Measurements from ENCODE around the gene SLC7A5. TPM values are rescaled to one million over a fixed set of nuclear protein-coding genes. Genes with fewer than 3 reads are reported as not detected.
"Not testable (repeated sequence)": the region's sequence is repeated elsewhere in the genome, so short reads cannot be mapped to it uniquely, and the experiment has no call there.

SLC7A5 gene
- polyA plus RNA-seq, 4 donors = 3.6 to 82.2 (median 8.6) TPM

DNA sequence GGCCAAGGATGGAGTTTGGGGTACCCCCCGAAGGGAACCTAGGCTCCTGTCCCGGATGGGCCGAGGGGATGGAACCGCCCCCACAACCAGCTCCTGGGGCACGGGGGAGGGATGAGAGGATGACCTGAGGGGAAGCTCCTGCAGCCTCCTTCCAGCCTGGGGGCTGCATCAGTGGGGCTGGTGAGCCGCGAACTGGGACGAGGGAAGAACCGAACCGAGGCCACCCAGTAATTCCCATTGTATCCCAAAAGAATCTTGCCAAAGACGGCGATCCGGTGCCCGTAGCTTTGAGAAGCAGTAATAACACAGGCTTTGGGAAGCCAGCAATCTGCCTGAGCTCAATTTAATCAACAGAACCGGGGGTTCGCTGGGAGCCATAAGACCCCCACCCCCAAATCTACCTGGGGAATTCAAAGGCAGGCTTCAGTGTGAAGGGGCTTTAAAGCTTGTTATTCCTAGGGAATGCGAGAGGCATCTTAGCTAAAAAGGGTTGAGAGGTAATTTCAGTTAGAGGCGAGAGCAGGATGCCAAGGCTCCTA, 641 bp upstream of the SLC7A5 start:
- 83 to 92% (median 89%) methylated on average over 16 to 18 of the region's 18 CpGs for WGBS, 3 donors
- H3K4me3 ChIP-seq (ENCODE audit: low read depth in 1 of 3, low read length in 3 of 3); DNase-seq; H3K9me3 ChIP-seq (ENCODE audit: control insufficient read depth in 2 of 2, insufficient read depth in 1 of 2, low read depth in 1 of 2, low read length in 1 of 2); FAIRE-seq; H3K27me3 ChIP-seq (ENCODE audit: control insufficient read depth in 3 of 3, insufficient read depth in 3 of 3, low read length in 3 of 3); H3K36me3 ChIP-seq (ENCODE audit: control insufficient read depth in 3 of 3, insufficient read depth in 2 of 3, low read depth in 1 of 3, low read length in 3 of 3): not testable (repeated sequence)
- peaks cover 3 to 35% (median 6%) of the 10 kb centered on the region in 3 donors for H3K4me1 ChIP-seq (ENCODE audit: control insufficient read depth in 3 of 3, insufficient read depth in 2 of 3, low read depth in 1 of 3, low read length in 2 of 3)
- peak overlapping the region in 1 of 3 donors; percentile 94 for H3K27ac ChIP-seq (ENCODE audit: low read depth in 1 of 3, low read length in 2 of 3)

DNA sequence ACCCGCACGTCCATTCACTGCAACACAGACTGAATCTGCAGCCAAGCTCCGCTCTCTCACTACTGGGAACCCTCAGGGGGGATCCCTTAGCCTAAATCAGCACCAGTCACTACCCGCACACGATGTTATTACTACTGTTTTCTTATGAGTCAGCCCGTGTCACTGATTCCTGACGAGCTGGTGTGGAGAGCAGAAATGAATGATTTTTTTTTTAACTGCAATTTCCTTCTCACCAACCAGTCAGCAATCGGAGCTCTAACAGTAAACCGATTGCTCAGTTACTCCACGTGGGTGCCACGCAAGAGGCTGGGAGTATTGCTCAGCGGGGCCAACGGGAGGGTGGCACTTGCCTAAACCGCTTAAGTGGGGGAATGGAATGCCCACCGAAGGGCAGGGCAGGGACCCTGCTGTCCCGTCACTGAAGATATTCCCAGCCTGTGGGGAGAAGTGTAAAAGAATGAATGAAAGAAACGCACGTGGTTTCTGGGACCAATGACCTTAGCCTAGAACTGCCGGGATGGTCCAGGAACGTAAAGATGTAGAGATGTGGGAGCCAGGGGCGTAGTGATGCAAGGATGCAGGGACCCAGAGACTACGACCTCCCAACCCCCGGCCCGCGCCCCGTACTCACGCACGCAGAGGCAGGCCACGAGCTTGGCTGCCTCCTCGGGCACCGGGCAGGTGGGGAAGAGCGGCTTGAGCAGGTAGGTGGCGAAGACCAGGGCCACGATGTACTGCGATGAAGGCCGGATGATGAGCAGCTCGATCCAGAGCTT, 865 bp downstream of the SLC7A5 start:
- Histone ChIP-seq H3K27ac (ENCODE audit: low read depth in 1 of 3, low read length in 2 of 3) (peak overlapping the region in 2 of 3 donors; percentile 45 to 81), H3K36me3 (ENCODE audit: control insufficient read depth in 3 of 3, insufficient read depth in 2 of 3, low read depth in 1 of 3, low read length in 3 of 3) (peaks cover 0 to 14% (median 0%) of the 10 kb centered on the region in 3 donors), H3K4me1 (ENCODE audit: control insufficient read depth in 3 of 3, insufficient read depth in 2 of 3, low read depth in 1 of 3, low read length in 2 of 3) (peaks cover 3 to 31% (median 6%) of the 10 kb centered on the region in 3 donors), H3K4me3 (ENCODE audit: low read depth in 1 of 3, low read length in 3 of 3) (peak overlapping the region; percentile 54 to 62 (median 60))
- H3K9me3 ChIP-seq (ENCODE audit: control insufficient read depth in 2 of 2, insufficient read depth in 1 of 2, low read depth in 1 of 2, low read length in 1 of 2); H3K27me3 ChIP-seq (ENCODE audit: control insufficient read depth in 3 of 3, insufficient read depth in 3 of 3, low read length in 3 of 3); FAIRE-seq: not testable (repeated sequence)
- DNase-seq = peak; percentile 73 to 74
- 3 to 8% (median 7%) methylated on average over 29 to 37 of the region's 37 CpGs for WGBS, 3 donors

DNA sequence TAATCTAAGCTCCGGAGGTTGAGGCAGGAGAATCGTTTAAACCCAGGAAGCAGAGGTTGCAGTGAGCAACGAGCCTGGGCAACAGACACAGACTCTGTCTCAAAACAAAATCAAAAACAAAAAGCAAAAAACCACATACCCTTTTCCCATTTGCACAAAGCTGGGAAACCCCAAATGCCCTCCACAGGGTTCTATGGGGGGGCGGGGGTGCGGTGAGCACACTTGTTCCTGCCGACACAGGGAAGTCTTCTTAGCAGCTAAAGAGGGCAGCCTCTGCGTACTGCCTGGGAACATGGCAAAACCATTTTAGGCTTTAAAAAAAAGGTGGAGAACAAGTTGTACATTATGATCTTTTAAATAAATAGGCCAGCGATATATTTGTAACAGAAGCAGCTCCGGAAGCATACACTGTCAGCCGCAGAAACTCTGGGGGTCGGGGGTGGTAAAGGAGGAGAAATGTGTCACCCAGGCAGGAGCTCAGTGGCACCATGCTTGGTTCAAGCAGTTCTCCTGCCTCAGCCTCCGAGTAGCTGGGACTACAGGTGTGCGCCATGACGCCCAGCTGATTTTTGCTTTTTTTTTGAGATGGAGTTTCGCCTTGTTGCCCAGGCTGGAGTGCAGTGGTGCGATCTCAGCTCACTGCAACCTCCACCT, 3.3 kb downstream of the SLC7A5 start:
- DNase-seq = peak in 1 of 2 donors; percentile 2
- not testable (repeated sequence) for FAIRE-seq; H3K4me3 ChIP-seq (ENCODE audit: low read depth in 1 of 3, low read length in 3 of 3)

DNA sequence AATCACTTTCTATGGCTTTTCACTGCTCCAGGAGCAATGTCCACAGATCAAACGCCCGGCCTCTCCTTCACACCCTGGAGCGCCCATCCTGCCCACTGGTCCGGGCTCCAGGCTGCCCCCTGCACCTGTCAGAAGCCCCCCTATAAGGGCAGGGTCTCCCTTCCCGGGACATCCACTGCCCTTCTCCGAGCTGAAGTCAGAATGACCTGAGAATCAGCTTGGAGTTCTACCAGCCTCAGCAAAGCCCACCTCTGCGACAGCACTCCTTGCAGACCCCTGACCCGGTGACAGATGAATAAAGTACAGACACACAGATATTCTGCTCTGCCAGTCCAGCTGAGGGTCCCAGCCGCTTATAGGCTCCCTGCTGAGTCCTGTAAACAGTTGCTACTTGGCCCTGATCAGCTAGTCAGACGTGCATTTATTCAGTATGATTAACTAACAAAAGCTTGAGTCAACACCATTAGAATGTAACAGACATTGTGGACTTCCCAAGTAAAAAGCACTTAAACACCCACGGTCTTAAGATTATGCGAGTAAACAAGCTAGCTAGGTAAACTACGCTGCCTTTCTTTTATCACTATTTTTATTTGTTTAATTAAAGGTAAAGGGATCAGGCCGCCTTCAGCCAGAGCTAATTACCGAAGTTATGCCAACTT, 4.8 kb downstream of the SLC7A5 start:
- no peak for DNase-seq
- 46 to 74% (median 50%) methylated on average over 15 of the region's 15 CpGs for WGBS, 3 donors

More for the DNA sequence above, 3.3 kb downstream of the SLC7A5 start:
- peaks cover 0 to 28% (median 0%) of the 10 kb centered on the region in 3 donors for H3K36me3 ChIP-seq (ENCODE audit: control insufficient read depth in 3 of 3, insufficient read depth in 2 of 3, low read depth in 1 of 3, low read length in 3 of 3)
- H3K9me3 ChIP-seq (ENCODE audit: control insufficient read depth in 2 of 2, insufficient read depth in 1 of 2, low read depth in 1 of 2, low read length in 1 of 2); H3K27me3 ChIP-seq (ENCODE audit: control insufficient read depth in 3 of 3, insufficient read depth in 3 of 3, low read length in 3 of 3): not testable (repeated sequence)
- WGBS, 3 donors = 76 to 78% (median 77%) methylated on average over 15 to 16 of the region's 16 CpGs
- peaks cover 0 to 17% (median 2%) of the 10 kb centered on the region in 3 donors for H3K4me1 ChIP-seq (ENCODE audit: control insufficient read depth in 3 of 3, insufficient read depth in 2 of 3, low read depth in 1 of 3, low read length in 2 of 3)
- H3K27ac ChIP-seq (ENCODE audit: low read depth in 1 of 3, low read length in 2 of 3) = peak overlapping the region in 1 of 3 donors; percentile 64

DNA sequence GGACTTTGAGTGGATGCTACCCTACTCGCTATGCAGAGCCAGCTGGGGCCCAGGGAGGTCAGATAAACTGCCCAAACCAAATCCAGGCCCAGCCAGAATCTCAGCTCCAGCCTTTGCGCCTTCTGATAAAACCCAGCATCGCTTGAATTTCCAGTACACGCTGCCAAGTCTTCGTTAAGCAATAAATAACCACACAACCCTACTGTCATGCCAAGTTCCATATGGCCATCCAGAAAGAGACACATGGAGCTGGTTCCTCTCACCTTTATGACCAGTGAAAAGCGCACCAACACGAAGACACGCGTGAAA, 6.0 kb downstream of the SLC7A5 start:
- DNase-seq; FAIRE-seq; H3K4me3 ChIP-seq (ENCODE audit: low read depth in 1 of 3, low read length in 3 of 3); H3K9me3 ChIP-seq (ENCODE audit: control insufficient read depth in 2 of 2, insufficient read depth in 1 of 2, low read depth in 1 of 2, low read length in 1 of 2); H3K27me3 ChIP-seq (ENCODE audit: control insufficient read depth in 3 of 3, insufficient read depth in 3 of 3, low read length in 3 of 3); H3K27ac ChIP-seq (ENCODE audit: low read depth in 1 of 3, low read length in 2 of 3); H3K4me1 ChIP-seq (ENCODE audit: control insufficient read depth in 3 of 3, insufficient read depth in 2 of 3, low read depth in 1 of 3, low read length in 2 of 3): not testable (repeated sequence)
- H3K36me3 ChIP-seq (ENCODE audit: control insufficient read depth in 3 of 3, insufficient read depth in 2 of 3, low read depth in 1 of 3, low read length in 3 of 3) = peaks cover 0 to 44% (median 0%) of the 10 kb centered on the region in 3 donors
- 50 to 75% (median 52%) methylated on average over 9 of the region's 9 CpGs for WGBS, 3 donors

More for the DNA sequence above, 4.8 kb downstream of the SLC7A5 start:
- FAIRE-seq = no peak
- Histone ChIP-seq H3K27ac (ENCODE audit: low read depth in 1 of 3, low read length in 2 of 3) (no peak overlapping the region), H3K27me3 (ENCODE audit: control insufficient read depth in 3 of 3, insufficient read depth in 3 of 3, low read length in 3 of 3) (no peaks in the 10 kb centered on the region), H3K9me3 (ENCODE audit: control insufficient read depth in 2 of 2, insufficient read depth in 1 of 2, low read depth in 1 of 2, low read length in 1 of 2) (no peaks in the 10 kb centered on the region), H3K4me1 (ENCODE audit: control insufficient read depth in 3 of 3, insufficient read depth in 2 of 3, low read depth in 1 of 3, low read length in 2 of 3) (peaks cover 0 to 7% (median 0%) of the 10 kb centered on the region in 3 donors), H3K4me3 (ENCODE audit: low read depth in 1 of 3, low read length in 3 of 3) (no peak overlapping the region), H3K36me3 (ENCODE audit: control insufficient read depth in 3 of 3, insufficient read depth in 2 of 3, low read depth in 1 of 3, low read length in 3 of 3) (peaks cover 0 to 36% (median 0%) of the 10 kb centered on the region in 3 donors)

DNA sequence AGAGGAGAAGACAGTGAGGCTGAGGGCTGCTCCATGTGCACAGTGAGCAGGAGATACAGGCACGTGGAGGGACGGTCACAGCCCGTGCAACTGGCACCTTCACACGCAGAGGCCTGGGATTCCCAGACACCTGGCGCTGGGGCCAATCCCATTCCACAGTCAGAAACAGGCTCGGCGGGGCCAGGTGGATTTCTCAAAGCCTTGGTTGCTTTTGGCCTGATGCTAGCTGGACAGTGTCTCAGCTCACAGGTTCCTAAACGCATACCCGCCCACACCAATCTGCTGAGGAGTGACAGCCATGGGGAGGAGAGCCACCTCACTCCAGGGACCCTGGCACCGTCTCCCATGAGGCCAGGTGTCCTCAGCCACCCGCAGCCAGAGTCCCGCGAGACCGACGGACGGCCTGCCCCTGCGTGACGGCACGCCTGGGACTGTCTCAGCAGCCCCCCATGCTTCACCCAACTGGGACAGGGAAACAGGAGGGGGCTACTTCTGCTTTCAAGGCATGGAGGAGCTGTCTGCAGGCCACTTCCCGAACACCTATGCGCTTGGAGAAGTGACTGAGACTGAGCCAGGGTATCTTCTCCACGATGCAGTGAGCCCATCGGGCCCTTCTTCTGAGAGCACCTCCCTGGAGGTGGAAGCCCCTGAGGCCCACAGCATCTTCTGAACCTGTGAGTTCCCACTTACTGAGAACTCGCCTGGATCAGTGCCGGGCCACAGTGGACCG, 6.5 kb downstream of the SLC7A5 start:
- DNase-seq; H3K27ac ChIP-seq (ENCODE audit: low read depth in 1 of 3, low read length in 2 of 3); FAIRE-seq; H3K9me3 ChIP-seq (ENCODE audit: control insufficient read depth in 2 of 2, insufficient read depth in 1 of 2, low read depth in 1 of 2, low read length in 1 of 2); H3K27me3 ChIP-seq (ENCODE audit: control insufficient read depth in 3 of 3, insufficient read depth in 3 of 3, low read length in 3 of 3); H3K4me3 ChIP-seq (ENCODE audit: low read depth in 1 of 3, low read length in 3 of 3); H3K4me1 ChIP-seq (ENCODE audit: control insufficient read depth in 3 of 3, insufficient read depth in 2 of 3, low read depth in 1 of 3, low read length in 2 of 3): not testable (repeated sequence)
- 61 to 87% (median 72%) methylated on average over 25 to 26 of the region's 26 CpGs for WGBS, 3 donors
- H3K36me3 ChIP-seq (ENCODE audit: control insufficient read depth in 3 of 3, insufficient read depth in 2 of 3, low read depth in 1 of 3, low read length in 3 of 3) = peaks cover 0 to 44% (median 0%) of the 10 kb centered on the region in 3 donors

DNA sequence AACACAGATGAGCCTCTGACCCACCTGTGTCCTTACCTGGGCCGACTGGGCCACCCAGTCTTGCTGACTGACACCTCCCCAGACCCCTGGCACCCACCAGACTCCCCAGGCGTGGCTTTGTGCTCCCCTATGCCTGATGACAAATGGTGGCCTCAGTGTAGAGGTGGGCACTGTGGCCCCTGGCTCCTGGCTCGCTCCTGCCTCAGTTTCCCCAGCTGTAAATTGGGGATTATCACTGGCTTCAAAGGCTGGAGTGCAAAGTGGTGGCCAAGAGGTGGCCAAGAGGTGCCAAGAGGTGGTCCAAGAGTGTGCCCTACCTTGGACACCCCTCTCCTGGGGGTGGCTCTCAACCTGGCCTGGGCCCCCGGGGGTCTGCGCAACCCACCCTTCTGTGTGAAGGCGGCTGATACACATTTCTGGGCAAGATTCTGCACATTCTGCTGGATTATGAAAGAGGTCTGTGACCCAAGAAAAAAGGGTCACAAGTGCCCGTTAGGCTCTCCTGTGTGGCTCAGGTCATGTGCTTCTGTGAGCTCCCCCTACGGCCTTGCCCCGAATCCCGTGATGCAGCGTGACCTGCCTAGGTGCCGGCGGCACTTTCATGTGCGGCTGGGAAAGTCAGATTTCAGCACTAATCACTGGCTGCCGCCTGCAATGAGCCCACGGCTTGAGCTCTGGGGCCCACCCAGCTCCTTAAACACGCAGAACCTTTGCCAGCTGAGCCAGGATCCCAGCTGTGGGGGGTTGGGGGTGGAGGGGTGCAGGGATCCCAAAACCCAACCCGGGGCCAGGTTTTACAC, 7.8 kb downstream of the SLC7A5 start:
- FAIRE-seq; H3K27ac ChIP-seq (ENCODE audit: low read depth in 1 of 3, low read length in 2 of 3); H3K4me3 ChIP-seq (ENCODE audit: low read depth in 1 of 3, low read length in 3 of 3); H3K27me3 ChIP-seq (ENCODE audit: control insufficient read depth in 3 of 3, insufficient read depth in 3 of 3, low read length in 3 of 3); H3K4me1 ChIP-seq (ENCODE audit: control insufficient read depth in 3 of 3, insufficient read depth in 2 of 3, low read depth in 1 of 3, low read length in 2 of 3); H3K9me3 ChIP-seq (ENCODE audit: control insufficient read depth in 2 of 2, insufficient read depth in 1 of 2, low read depth in 1 of 2, low read length in 1 of 2): not testable (repeated sequence)
- H3K36me3 ChIP-seq (ENCODE audit: control insufficient read depth in 3 of 3, insufficient read depth in 2 of 3, low read depth in 1 of 3, low read length in 3 of 3) = peaks cover 0 to 47% (median 0%) of the 10 kb centered on the region in 3 donors
- 79 to 85% (median 83%) methylated on average over 18 of the region's 18 CpGs for WGBS, 3 donors
- peak in 1 of 2 donors; percentile 48 for DNase-seq
